Measurements from ENCODE around the gene HOXB4.

HOXB4 gene

DNA sequence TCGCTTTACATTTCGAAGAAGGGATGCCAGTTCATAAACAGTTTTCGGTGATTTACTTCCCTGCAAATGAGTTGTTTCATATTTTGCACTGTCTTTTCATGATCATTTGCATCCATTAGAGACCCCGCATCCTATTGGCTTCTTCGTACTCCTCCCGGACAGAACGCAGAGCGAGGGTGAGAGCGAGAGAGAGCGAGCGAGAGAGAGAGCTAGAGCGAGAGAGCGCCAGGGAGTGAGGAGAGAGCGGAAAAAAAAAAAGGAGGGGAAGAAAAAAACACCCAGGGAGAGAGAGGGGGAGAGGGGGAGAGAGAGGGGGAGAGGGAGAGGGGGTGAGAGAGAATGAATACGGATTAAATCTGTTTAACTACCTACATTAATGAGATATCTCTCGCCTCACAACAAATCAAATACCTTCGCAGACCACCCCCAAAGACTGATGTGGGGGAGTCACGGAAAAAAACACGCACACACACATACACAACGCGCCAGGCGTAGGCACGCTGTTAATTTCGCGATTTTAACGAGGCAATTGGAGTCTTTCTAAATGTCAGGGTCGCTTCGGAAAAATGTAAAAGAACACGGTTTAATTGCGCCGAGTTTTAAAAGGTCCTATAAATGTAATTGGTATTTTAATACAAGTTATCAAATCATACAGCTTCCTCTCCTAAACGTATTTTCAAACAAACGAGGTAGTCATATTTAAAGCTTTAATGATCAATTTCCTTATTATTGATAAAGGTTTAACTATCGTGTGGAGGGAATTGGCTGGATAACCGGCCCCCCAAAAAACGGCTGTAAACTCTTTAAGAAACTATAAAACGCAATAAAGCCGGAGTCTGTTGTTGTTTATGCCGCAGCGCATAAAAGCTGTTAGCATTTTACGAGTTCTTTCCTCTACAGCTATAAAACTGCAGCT is 37.2 kb upstream of the HOXB4 start, which contains the start of gene HOXB8:
Gene HOXB8, minus strand, starts transcription at position 246 of the 916 bp plus-strand sequence. CDS start 588 bp downstream, outside the sequence.
- no peak for FAIRE-seq

DNA sequence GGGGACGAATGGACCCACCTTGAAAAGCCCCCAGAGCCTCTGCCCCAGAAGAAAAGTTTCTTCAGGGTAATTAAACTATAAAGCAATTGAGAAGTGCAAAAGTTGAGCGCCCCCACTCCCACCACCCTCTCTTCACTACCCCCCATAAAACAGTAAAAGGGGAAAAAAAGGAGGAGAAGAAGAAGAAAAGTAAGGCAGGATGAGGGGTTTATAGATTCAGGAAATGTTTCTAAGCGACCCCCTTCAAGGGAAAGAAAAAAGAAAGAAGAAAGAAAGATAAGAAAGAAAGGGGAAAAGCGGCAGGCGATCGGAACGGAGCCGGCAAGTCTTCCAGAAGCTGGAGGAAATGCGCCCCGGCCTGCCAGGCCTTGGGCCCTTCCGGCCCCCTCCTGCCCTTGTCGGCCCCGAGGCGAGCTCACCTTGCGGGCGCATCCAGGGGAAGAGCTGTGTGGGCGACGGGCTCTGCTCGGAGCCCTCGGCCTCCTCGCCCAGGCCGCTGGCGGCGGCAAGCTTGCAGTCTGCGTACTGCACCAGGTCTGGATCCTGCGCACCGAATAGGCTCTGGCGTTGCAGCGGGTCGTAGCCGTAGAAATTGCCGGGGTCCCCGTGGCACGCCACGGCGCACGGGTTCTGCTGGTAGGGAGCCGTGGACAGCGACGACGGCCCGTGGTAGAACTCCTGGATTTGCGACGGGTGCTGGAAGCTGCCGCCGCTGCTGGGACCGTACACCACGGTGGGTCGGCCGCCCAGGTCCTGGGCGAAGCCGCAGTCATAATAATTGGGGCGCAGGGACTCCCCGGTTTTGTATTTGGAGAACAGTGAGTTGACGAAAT is 35.9 kb upstream of the HOXB4 start:
- no peak for FAIRE-seq

GRCh38 chr17:48612854-48613691 is 34.9 kb upstream of the HOXB4 start:
- FAIRE-seq, result no peak

GRCh38 chr17:48612456-48612853 is 34.3 kb upstream of the HOXB4 start:
- FAIRE-seq, result no peak

DNA sequence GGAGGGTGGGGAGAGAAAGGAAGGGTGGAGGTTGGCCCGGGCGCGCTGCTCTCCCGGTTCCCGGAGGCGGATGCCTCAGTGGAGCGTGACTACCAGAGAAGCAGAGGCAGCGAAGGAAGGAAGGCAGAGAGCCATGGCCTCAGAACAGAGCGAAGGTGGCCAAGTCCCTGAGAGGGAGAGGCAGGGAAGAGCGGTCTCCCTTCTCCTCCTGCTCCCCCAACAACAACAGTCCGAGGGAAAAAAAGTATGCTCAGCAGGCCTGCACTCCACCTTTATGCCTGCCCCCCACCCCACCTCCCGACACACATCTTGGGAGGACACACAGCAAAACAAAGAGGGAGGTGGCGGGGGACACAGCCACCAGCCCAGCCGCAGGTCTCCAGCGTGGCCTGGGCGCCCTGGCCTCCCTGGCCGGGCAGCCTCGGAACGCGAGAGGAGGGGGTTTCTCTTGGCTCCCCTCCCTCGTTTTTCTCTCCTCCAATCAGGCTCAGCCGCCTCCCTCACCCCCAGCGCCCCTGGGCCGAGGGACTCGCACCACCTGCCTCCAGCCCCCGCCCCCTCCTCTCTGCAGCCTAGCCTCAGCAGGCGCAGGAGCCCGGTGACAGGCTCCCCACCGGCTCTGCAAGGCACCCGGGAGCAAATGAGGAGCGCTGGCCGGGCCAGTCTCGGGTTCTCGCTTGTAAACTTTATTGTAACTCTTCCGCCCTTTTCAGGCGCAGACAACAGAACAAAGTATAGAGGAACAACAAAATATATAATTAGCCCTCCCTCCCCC is 33.7 kb upstream of the HOXB4 start:
- FAIRE-seq, result no peak

- FAIRE-seq, result no peak
Observed at GRCh38 chr17:48611213-48611612, 33.1 kb upstream of the HOXB4 start.

DNA sequence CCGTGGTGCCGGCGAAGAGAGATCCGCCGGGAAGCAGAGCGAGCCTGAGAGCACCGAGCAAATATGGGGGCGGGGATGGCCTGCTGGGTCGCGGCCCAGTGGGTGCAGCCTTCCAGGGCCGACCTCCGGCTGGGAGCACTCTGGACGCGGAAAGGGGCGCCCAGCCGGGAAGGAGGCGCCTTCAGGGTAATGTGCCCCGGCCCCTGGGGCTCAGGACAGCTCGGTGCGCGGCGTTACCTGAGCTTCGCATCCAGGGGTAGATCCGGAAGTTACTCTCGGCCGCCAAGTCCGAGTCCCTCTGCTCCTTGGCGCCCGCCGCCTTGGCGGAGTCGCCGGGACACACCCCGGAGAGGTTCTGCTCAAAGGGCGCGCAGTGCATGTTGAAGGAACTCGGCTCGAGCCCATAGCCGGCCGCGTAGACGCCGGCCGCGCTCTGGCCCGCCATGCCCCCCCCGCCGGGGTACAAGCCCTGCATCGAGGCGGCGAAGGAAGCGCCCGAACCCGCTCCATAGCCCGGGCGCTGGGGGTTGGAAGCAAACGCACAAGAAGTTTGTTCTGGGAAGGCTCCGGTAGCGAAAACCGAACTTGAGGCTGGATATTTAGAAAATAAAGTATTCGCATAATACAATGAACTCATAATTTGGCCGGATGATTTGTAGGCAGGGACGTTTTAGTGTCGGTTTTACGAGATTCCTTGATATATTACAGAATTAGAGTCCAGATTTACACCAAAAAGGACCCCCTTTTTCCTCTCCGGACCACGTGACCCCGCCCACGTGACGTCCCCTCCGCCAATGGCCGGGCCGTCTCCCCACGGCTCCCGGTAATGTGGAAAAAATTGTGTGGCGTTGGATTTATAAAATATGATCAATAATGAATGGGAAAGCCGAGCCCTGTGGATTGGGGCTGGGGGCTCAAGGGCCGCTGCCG is 32.4 kb upstream of the HOXB4 start, which contains the start of gene HOXB7:
Gene HOXB7, minus strand, starts transcription at position 736 of the 930 bp plus-strand sequence. Its CDS starts 99 bp downstream, at position 637.
- FAIRE-seq, result peak; percentile 80

GRCh38 chr17:48609759-48610281 is 31.7 kb upstream of the HOXB4 start:
- no peak for FAIRE-seq

DNA sequence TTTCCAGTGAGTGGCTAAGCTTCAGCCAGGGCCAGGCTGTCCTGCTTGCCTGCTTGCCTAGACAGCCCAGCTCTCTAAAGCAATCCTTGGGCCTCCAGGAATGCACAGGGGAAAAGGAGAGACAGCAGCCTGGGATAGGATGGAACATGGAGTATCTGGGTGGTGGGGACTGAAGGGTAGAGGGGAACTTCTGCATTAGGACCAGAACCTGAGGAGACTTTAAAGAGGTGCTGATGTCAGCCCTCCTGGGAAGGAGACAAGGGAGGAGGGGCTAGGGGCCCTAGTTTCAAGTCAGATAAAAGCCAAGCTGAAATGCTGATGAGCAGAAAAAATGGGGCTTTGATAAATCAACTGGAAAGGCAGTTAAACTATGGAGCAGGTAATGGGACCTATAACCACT is 30.9 kb upstream of the HOXB4 start:
- FAIRE-seq, result no peak

GRCh38 chr17:48608494-48608834 is 30.3 kb upstream of the HOXB4 start:
- FAIRE-seq, result no peak

DNA sequence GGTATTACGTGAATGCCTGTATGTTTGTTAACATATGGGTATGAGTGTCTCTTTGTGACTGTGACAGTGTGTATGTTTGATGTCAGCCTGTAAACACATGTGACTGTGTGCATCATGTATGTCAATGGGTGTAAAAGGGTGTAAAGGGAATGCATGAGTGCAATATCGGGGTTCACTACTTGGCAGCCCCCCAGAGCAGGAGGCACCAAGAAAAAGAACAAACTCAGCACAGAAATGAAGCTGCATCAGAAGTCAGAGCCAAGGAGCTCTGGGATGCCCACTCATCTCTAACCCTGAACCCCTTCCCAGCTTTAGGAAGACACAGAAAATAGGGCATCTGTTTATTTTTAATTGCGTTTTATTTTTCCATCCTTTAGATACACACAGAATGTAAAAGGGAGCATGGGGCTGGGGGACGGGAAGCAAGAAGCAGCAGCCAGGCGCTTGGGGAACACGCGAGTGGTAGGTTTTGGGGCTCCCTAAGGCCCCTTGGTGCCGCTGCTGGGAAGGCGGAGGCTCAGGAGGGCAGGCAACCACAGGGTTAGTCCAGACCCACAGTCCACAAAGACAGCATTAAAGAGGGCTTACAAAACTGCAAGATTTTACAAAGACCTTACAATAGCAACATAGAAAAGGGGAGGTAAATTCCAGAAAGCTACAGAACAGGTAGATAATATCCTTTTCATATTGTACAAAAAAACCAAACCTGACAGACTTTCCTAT is 28.9 kb upstream of the HOXB4 start:
- no peak for FAIRE-seq

GRCh38 chr17:48605991-48606891 is 28.1 kb upstream of the HOXB4 start:
- FAIRE-seq, result no peak

DNA sequence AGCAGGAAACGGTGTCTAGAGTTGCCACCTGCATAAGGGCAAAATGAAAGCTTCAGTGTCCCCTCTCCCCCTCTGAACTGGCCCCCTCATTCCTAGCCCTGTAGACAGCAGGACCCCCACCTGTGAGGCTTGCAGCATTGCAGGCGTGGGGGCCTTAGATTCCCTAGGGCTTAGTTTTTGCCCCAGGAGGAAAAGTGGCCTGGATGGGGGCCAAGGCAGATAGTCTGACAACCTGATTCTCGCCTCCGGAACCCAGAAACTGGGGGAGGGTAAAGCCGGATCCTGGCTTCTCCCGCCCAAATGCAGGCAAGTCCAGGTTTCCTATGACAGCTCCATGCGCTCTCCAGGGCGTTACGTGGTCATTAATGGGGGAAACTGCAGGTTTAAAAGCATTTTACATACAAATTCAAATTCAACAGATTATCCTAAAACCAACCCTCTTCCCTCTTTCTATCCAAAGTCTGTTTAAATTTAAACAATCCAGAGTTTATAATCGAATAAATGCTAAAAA is 27.3 kb upstream of the HOXB4 start:
- no peak for FAIRE-seq

GRCh38 chr17:48604770-48605329 is 26.7 kb upstream of the HOXB4 start, which contains the start of gene HOXB6:
Gene HOXB6 (minus strand): TSS chr17:48604986. CDS start chr17:48598150, 6,836 bp downstream.
- peak; percentile 94 for FAIRE-seq

GRCh38 chr17:48603959-48604769 is 26.0 kb upstream of the HOXB4 start:
- FAIRE-seq, result no peak

DNA sequence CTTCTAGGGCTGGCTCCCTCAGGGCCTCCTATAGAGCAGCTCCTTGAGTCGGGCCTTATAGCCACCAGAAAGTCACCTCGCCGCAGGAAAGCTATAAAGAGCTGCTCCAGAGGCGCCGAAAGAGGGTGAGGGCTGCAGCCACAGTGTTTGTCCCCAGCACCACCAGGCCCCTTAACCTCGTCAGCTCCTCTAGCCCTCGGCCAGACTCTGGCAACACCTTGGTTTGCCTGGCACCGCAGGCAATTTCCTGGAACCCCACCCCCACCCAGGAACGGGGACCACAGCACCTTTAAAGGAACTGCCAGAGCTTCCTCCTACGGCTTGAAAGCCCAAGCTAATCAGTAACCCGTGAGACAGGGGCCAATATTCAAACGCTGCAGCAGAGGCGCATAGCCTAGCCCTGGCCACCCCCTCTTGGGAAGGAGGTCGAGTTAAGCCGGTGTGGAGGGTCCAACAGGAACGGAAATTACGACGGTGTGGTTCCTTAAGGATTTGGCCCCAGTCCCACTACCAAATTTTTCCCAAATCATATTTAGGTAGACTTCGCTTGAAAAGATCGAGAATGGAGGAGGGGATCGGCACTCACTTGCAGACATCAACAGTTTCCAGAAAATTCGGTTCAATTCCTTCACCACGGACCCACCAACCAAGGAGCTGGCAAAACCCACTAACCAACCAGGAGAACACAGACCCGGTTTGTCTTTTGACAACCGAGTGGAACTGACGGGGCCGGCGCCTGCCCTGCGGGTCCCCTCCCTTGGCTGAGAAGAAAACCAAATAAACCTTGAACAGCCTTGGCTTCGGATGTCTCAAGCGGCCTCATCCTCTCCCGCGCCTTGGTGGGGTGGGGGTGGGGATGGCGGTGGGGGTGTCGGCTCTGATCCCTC is 23.6 kb upstream of the HOXB4 start:
- no peak for FAIRE-seq
